ENCODE measurements around the gene NID2.

Gene NID2

DNA sequence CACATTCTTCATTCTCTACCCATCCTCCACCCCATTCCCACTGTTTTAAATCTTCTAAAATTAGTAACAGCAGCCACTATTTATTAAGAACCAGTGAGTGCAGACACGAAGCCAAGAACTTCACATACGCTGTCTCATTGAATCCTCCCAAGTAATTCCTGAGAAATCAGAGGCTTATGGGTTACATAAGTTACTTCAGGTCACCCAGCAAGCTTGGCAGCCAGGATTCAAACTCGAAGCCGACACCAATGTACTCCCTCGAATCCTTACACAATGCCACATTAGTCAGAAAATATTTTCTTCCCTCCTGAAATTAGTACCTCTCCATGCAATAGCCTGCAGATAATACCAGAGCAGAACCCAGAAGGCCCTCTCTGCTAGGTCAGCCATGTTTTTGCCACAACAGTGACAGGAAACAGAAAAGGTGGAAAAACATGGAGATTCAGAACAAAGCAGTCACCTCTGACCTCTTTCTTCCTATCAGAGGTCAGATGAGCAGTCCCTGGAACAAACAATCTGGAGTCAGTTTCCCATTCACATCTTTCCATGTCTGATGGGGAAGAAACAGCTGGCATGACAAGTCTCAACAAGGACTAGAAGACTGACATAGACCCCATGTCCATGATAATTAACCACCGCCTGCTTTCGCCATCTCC is 16.4 kb downstream of the NID2 start:
- FAIRE-seq = no peak

DNA sequence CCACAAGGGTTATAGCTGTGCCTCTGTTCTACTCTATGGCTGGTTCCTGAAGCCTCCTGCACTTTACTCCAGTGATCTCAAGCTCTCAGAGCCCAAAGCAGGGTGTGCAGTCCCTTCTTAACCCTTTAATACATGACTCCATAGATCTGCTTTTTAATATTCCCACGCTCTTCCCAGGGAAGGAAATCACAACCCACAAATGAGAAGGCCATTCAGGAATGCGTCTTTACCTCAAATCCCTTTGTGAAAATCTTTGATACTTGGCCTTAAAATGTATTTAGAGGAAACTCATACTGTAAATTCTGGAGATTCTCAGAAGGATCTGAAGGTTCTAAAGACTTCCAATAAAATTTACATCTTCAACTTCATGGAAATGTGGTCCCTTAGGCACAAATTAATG is 17.0 kb downstream of the NID2 start:
- no peak for FAIRE-seq

DNA sequence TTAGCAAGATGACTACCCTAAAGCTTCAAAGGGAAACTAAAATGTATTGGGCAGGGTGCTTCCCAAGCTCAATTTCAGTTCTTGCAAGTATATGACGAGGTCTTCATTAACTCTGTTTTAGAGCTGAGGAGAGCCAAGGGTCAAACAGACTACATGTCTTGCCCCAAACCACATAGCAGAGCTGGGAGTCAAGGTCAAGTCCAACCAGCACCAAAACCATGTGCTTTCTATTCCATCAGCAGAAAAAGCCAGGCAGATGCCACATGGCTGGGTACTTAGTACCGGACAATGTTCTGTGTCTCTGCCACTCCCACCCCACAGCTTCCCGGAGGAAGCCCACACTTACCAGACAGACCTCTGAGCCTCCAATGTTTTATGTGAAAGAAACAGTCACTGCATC is 17.6 kb downstream of the NID2 start:
- no peak for FAIRE-seq

DNA sequence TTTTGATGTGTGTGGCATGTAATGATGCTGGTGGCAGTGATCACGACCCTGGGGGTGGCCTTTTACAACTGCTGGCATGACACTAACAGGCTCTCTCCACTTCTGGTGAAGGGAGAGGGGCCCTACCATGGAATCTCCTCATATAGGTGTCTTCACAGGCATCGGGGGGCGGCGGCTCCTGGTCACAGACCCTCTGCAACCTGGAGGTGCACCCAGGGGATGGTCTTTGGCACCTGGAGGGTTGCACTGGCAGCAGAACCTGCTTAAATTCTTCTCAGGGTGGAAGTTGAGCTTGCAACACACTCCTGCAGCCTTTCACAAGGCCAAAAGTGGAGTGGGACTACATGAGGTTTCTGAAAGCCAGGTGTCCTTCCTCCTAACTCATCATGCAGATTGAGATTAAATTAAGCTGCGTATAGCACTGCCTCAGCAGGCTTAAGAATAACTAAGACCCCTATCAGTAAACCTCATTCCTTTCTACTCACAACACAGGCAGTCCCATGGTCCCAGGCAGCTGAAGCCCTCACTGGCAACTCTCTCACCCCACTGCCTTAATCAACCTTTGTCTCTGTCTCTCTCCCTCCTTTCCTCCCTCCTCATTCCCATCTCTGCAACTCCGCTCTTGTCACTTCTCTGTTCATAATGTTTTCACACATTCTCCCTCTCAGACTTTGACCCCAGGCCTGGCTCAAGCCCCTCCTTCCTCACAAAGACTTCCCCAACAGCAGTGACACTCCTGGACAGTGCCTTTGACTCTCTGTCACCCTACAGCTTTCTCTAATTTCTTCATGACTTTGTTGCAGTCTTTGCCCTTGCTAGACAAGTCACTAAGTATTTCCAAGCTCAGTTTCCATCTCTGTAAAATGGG is 18.9 kb downstream of the NID2 start:
- FAIRE-seq = no peak

DNA sequence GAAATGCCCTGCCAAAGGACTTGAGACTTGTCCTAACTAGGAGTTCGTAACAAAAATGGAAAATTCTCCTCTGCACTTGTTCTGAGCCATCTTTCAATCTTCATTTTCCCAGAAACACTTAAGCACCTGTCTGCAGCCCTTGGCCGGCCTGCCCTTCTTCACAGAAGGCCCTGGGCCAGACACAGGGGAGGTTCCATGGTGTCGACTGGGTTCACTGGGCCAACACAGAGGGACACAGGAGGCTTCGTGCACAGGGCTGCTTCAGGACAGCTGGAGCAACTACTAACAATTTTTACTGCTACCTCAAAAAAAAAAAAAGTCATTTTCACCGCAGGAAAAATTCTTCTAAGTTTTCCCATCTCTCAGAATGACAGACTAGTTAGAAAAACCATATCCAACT is 19.6 kb downstream of the NID2 start:
- FAIRE-seq = no peak

DNA sequence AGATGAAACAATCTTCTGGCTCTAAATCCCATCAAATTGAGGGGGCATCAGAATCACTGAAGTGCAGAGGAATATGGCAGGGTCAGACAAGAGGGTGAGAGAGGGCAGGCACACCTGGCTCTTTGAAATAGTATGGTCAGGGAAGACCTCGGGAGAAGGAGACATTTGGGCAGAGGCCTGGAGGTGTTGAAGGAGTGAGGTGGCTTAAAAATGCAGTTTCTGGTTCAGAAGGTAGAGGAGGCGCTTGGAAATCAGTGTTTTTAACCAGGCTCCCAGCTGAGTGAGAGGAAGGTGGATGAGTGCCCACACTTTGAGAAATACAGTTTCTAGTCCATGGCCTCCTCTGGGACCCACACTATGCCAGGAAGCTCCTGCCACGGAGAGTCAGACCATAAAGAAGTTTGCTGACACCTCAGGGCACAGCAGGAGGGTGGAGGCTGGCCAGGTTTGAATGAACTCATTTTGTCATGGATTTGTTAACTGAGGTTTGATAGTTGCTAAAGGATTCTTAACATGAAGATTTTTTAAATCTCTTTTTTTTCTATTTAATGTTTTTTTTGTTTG is 20.1 kb downstream of the NID2 start:
- FAIRE-seq = no peak

DNA sequence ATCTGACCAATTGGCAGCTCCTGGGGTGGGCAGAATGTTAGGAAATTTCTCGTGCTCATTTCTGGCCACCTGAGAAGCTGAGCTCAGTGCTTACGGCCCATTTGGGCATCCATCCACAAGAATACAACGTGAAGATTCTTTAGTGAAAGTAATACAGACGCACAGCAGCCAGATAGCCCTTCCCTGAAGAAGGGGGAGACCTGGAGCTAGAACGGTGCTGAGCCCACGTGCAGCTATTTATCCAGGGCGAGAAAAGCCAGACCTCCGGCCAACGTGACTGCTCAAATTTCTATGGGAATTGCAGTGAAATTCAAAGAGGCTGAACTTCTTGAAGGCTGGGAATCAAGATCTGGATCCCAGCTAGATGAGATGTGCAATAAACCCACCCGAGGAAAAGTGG is 20.7 kb downstream of the NID2 start:
- FAIRE-seq = no peak

DNA sequence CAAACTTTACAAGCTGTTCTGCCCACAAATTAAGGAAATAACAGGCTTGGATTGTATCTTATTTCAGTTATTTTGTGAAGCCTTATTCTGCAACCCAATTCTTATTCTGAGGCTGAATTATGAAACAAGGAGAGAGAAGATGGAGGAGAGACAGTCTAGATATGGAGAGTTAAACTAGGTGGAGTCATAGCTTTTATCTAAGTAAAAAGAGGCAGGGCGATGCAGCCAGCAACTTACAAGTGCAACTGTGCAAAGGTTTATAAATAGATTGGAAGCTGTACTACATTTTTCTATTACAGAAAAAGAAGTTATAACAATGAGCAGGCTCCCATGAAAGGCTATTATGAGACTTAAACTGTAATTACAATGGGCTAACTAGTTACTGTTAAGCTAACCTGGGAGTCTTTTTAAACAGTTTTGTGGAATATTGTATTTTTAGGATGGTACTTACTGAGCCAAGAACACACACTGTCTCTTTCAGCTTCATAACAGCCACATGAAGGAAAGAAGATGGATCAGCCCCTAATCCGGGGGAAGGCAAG is 22.4 kb downstream of the NID2 start:
- no peak for FAIRE-seq

DNA sequence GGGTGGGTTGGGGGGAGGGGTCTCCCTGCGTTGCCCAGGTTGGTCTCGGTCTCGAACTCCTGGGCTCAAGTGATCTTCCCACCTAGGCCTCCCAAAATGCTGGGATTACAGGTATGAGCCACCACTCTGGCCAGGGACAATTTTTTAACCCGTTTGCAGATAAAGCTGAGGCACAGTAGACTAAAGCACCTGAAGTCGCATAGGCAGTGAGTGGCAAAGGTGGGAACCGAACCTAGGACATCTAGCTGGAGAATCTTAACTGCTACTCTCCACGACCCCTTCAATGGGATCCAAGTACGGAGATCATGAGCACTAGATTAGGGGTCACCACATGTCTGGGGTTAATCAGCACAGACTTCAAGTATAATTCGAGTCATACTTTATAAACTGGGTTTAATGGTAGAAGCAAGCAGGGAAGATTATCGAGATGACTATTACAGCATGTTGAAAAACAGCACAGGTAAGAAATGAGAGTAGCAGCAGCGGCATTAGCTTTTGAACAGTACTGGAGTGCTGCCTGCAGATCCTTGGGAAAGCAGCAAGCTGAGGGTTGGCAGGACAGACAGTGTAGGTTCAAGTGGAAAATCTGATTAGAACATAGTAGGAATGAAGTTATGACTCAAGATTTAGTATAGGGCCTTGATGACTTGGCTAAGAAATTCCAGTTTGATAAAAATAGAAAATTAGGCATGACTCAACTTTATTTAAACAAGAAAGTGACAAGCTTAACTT is 23.9 kb downstream of the NID2 start:
- no peak for FAIRE-seq

DNA sequence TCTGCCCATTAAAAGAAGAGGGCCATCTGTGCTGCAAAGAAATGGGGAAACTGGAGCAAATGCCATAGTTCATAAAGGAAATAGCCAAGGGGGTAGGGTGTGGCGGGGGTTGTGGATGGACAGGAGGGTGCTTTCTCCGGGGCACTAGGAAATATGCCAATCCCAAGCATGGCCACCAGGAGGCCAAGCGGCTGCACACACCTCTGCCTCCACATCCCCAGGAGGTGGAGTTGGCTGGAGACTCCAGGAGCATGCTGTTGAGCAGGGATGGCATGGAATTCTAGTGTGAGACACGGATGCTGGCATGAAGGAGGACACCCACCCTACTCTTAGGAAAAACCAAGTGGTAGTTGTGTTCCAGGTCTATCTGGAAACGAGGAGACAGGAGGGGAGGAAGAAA is 25.2 kb downstream of the NID2 start:
- FAIRE-seq = no peak

DNA sequence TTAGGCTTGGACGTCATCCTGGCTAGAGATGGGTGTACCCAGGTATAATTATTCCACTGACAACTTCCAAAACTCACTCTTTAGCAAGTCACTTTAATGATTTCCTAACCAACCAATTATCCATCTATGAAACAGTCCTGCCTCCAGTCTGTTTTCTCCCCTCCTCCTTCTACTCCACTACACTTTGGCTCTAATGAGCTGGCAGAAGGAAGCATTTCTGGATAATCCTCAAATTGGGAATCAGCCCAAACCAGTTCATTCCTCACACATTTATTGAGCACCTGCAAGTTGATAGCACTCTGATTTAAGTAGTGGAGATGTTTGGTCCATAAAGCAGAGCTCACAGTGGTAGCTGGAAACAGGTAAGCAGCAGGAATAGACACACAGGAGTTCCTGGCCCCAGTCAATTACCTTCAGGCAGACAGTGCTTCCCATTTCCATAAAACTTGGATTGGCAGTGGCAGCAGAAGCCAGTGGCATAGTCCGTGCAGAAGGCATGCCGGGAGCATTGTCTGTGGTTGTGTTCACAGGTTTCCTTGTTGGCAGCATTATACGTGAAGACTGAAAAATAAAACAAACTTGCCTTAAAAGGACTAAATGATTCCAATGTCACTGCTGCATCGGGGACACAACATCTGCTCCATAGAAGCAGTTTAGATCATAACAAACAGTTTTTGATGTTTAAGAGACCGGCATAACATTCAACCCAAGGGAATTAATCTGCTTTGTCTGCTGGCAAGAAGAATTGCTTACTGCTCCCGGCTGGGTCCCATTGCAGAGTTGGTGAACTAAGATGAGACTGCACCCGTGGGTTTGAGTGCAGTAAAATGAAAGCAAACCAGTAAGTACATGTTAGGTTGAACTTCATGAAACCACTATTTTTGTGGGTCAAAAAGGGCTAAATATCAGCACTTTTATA is 26.2 kb downstream of the NID2 start:
- FAIRE-seq = no peak

DNA sequence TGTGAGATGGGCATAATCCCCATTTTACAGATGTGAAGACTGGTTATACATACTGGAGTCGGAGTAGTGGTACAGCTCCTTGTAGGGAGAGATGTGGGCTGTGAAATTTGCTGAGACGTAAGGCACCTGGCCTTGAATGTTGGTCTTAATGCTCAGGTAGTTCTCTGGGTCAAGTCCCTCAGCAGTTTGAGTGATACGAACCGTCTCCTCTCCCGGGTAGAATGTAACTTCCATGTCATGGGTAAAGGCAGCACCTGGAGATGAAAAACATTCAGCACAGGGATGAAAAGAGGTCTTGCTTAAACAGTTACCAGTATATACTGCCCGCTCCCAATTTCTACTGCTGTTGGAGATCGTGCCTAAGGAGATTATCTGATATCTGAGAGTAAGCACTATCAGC is 28.3 kb downstream of the NID2 start:
- no peak for FAIRE-seq

DNA sequence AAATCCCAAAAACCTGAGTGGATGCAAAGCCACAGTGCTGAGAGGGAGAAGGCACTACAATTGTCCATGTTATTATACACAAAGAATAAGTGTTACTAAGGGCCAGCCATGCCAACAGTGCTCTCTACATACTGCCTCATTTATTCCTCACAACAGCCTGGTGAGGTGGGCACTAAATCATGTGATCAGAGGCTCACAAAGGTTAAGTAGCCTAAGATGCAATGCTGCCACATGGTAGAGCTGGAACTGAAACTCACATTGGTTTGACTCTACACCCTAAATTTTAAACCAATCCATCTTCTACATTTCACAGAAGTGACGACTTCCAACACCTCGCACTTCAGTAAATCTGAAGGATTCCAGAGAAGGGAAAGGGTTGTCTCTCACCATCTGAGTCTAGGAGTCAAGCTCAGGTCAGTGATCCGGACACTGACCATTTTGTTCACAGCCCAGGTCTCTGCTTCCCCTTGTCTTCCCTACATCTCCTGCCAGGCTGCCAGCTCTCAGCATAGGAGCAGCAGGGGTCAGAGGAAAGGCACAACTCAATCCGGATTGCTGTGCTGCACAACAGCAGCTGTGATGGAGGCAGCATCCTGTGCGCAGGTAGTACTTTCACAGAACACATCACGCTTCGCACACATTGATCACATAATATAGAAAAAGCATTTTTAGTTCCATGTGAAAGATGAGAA is 29.6 kb downstream of the NID2 start:
- FAIRE-seq = no peak

DNA sequence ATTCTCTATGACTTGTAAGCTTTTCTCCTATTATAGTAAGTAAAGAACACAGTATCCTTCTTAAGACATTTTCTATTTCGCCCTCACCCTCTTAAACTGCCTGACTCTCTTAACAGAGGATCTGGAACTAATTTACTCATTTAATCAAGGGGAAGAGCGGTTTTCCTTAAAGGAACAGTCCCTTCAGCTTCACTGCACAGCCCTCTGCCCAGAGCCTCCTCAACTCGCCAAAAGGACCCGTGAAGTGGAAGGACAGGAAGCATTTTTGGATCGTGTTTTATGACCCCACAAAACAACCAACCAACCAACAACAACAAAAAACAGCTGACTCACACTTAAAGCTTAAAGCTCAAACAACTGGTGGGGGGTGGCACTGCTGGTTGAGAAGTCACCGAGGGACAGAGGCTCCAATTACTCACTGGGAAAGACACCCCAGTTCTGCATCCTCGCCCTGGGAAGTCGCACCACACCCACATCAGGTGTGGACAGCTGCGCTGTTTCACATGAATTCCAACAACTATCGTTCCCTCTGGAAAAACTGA is 35.7 kb downstream of the NID2 start:
- no peak for FAIRE-seq

DNA sequence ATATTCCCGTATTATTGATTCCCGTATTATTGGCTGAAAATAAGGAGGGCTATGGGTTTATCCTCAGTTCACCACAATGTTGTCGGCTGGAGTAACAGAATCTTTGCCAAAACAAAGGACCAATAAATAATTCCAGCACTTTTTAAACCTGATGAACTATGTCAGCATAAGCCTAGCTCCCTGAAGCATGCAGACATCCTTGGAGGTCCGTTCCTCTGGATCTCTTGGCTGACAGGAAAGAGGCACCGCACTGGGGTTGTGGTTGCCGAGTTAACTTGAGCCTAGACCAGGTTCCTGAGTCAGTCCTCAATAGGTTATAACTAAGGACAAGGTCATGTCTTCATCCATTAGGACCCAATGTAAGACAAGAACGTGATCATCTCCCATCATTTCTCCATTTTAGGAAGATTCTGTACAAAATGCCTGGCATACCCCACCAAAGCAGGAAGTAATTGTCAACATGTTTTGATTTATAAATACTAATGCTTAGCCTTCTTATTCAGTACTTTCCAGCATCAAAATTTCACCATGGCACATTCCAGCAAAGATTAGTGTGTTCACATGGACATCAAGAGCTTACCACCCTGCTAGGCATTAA is 36.6 kb downstream of the NID2 start:
- no peak for FAIRE-seq

DNA sequence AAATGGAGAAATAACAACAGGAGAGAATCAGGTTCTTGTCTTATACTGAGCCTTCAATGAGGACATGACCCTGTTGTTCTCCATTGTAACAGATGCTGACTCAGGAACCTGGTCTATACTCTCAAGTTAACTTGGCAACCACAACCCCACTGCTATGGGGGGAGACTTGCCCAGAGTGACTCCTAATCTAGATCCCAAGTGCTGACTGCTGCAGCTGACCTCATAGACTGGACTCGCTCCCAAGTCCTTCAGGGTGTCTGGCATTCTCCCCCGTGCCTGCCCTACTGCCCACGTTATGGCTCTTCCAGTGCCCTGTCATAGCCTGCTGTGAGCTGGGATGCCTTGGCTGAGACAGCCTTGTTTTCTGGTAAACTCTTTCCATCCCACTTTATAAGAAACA is 37.1 kb downstream of the NID2 start:
- FAIRE-seq = no peak

DNA sequence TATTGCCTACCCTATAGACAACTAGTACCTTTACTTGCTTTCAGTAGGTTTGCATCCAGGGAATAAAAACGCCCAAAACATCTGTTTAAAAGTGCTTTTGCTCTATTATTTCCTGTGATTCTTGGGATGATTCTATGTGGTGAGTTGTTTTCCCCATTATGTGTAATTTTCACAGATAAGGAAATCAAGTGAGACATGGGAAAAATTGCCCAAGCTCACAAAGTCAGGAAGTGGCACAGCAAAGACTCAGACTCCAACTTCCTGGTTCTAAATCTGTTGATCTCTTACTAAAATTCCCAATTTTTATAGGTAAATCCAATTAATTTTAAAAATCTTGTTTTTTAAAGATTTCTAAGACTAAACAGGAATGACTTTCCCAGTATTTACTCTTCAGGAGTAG is 39.0 kb downstream of the NID2 start:
- FAIRE-seq = no peak

DNA sequence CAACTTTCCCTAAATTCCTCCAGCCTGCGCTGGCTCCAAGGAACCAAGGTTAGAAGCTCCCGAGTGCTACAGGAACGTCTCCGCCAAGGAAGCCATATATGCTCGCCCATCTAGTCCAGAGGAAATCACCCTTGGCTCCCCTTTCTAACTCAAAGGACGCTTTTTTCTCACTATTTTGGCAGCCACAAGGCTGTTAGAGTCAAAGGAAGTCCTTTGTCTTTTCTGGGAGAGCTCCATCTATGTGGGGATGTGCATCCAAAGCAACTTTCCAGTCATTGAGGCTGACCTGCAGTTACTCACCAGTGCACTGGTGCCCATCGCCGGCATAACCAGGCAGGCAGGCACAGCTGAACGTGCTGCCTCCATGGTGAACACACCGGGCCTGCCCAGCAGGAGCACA is 42.0 kb downstream of the NID2 start:
- FAIRE-seq = no peak

DNA sequence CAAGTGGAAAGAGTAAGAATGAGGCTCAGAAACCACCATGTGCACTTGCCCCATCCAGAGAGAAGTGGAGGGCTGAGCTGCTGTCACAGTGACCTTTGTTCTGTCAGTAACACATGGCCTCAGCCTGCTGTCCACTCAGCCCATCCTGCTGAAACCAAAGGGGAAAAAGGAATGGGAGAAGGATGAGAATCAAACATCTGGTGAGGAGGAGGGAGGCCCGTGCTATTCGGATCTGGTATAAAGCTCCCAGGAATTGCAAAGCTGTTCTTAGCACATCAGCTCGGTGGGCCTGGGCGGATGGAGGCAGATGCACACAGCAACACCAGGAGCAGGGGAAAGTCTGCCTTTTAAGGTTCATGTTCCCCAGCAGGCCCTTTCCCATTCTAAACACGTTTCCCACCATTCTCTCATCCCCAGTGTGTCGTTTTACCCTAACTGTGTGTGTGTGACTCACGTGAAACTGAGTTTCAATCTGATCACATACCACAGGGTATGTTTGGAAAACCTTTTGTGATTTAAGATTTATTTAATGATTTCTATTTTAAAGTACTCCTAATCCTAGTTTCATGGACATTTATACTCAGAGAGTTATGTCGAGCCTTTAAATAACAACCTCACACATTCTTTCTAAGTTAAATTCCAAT is 42.7 kb downstream of the NID2 start:
- FAIRE-seq = no peak

DNA sequence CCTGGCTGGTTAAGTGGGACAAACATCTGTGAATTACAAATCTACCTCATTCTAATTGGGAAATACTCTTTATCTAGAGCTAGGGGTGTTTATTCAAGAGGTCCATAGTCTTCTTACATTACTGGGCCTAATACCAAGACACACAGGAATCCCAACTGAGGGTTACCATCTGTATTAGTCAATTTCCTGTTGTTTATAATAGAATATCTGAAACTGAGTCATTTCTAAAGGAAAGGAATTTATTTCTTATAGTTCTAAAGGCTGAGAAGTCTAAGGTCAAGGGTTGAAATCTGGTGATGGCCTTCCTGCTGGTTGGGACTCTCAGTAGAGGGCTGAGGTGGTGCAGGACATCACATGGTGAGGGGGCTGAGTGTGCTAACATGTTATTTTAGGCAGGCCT is 43.5 kb downstream of the NID2 start:
- FAIRE-seq = no peak

Data from G401.6 (cell line).